ENCODE data around the gene ITGB6. TPM values are rescaled to one million over a fixed set of nuclear protein-coding genes. Genes with fewer than 3 reads are reported as not detected.

The ITGB6 gene
- total and polyA plus RNA-seq, 2 donors (not counting 3 experiments of a cell fraction or from before 2014, with no cell fraction given) = 0.03 TPM; not detected in 1

DNA sequence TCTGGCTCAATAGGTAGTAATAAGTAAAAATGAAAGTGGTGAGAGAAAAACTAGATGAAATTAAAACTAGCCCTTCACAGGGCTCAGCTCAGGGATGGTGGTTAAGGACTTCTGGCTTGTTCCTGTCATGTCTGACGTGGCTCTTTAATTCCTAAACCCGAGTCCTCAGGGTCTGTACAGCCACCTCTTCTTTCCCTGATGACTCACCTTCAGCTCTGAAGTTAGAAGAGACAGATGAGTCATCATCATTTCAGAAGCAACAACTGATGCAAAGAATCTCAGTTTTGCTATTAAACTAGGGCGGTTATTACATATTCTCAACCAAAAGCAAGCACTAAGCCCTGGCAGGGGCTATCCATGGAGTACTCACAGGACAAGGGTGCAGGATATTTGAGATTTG is 24.0 kb upstream of the ITGB6 start:
- DNase-seq (ENCODE audit: low read depth, low spot score) (peak; percentile 87), FAIRE-seq (peak; percentile 90)
- H3K79me2 ChIP-seq (ENCODE audit: control insufficient read depth, insufficient read depth, low read length) = no peaks in the 10 kb centered on the region
- H3K27me3 ChIP-seq (ENCODE audit: control insufficient read depth in 2 of 2, insufficient read depth in 2 of 2, low read length in 2 of 2) = no peaks in the 10 kb centered on the region
- peak overlapping the region; percentile 95 for H3K27ac ChIP-seq (ENCODE audit: insufficient read depth, low read depth, low read length)
- no peaks in the 10 kb centered on the region for H3K9me3 ChIP-seq (replicated peaks; ENCODE audit: control insufficient read depth, insufficient read depth, low read length)
- intact Hi-C loops (cut with micrococcal nuclease) = loop anchor here (1.0 kb wide), 1 partner anchor 14 kb away; no protein-coding TSS in a partner anchor
- no peaks in the 10 kb centered on the region for H3K9me1 ChIP-seq (replicated peaks; ENCODE audit: control insufficient read depth, extremely low read depth, insufficient read depth, low read length)
- no peaks in the 10 kb centered on the region for H4K20me1 ChIP-seq (replicated peaks; ENCODE audit: control insufficient read depth, extremely low read depth, insufficient read depth, low read length)
- H3K4me3 ChIP-seq (replicated peaks in 1 of 3; ENCODE audit: insufficient read depth in 1 of 3, low read depth in 1 of 3, low read length in 3 of 3) = peak overlapping the region in 1 of 3 experiments; percentile 41
- peak overlapping the region; percentile 90 for H3K4me2 ChIP-seq (ENCODE audit: insufficient read depth, low read length)
- BruUV-seq (replicated peaks) = no TSS peak
- peak overlapping the region; percentile 68 for H3K9ac ChIP-seq (replicated peaks; ENCODE audit: extremely low read depth, insufficient read depth, low read length)
- peaks cover 80% of the 10 kb centered on the region for H3K4me1 ChIP-seq (ENCODE audit: control insufficient read depth, extremely low read depth, insufficient read depth, low read length)
- no peak overlapping the region for H2AFZ ChIP-seq (ENCODE audit: low read depth, low read length)
- dilution Hi-C loops (cut with MboI; ENCODE audit: extremely low pct_ligation_motif_present, low sequenced_read_pairs) = no loop called here
- ChIA-PET POLR2A (interaction anchor here (0.7 to 1.6 kb wide), 2 partner anchors 14 to 18 kb away, joined by 3 to 4 read pairs; no protein-coding TSS in a partner anchor), CTCF (interaction anchor here (1.0 to 9.0 kb wide), 4 partner anchors 15 to 68 kb away, joined by 3 to 56 read pairs (median 4); no protein-coding TSS in a partner anchor)
- peak; percentile 17 for TF ChIP-seq GATA2 (IDR thresholded peaks at IDR 0.05; ENCODE audit: insufficient read depth, insufficient read length, low read depth, low read length)
- peak; percentile 100 for TF ChIP-seq JUN (IDR thresholded peaks at IDR 0.05; ENCODE audit: borderline replicate concordance, insufficient read depth, insufficient read length, low read depth)
- no peak for TF ChIP-seq POLR2A (IDR thresholded peaks at IDR 0.05; ENCODE audit: low read depth, low read length)
- TF ChIP-seq, protein P1, sequence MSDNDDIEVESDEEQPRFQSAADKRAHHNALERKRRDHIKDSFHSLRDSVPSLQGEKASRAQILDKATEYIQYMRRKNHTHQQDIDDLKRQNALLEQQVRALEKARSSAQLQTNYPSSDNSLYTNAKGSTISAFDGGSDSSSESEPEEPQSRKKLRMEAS (IDR thresholded peaks at IDR 0.05; ENCODE audit: insufficient read depth, insufficient read length) = no peak
- TF ChIP-seq FOS (IDR thresholded peaks at IDR 0.05; ENCODE audit: borderline replicate concordance, insufficient read depth, low read length) = peak; percentile 100
- peak; percentile 10 for TF ChIP-seq POLR2AphosphoS5 (IDR thresholded peaks at IDR 0.05; ENCODE audit: insufficient read depth, low read depth, low read length)
- H3K36me3 ChIP-seq (ENCODE audit: control insufficient read depth in 2 of 2, extremely low read depth in 1 of 2, insufficient read depth in 2 of 2, low read length in 2 of 2) = no peaks in the 10 kb centered on the region

GRCh38 chr2:160223560-160223959 is 23.5 kb upstream of the ITGB6 start:
- no peak overlapping the region for H3K4me3 ChIP-seq (replicated peaks in 1 of 3; ENCODE audit: insufficient read depth in 1 of 3, low read depth in 1 of 3, low read length in 3 of 3)
- no peaks in the 10 kb centered on the region for H3K79me2 ChIP-seq (ENCODE audit: control insufficient read depth, insufficient read depth, low read length)
- no peaks in the 10 kb centered on the region for H3K27me3 ChIP-seq (ENCODE audit: control insufficient read depth in 2 of 2, insufficient read depth in 2 of 2, low read length in 2 of 2)
- H2AFZ ChIP-seq (ENCODE audit: low read depth, low read length) = no peak overlapping the region
- H3K4me2 ChIP-seq (ENCODE audit: insufficient read depth, low read length) = peak overlapping the region; percentile 90
- POLR2A ChIA-PET = interaction anchor here (0.7 to 1.6 kb wide), 2 partner anchors 14 to 18 kb away, joined by 3 to 4 read pairs; no protein-coding TSS in a partner anchor
- H3K4me1 ChIP-seq (ENCODE audit: control insufficient read depth, extremely low read depth, insufficient read depth, low read length) = peaks cover 75% of the 10 kb centered on the region
- H4K20me1 ChIP-seq (replicated peaks; ENCODE audit: control insufficient read depth, extremely low read depth, insufficient read depth, low read length) = no peaks in the 10 kb centered on the region
- H3K36me3 ChIP-seq (ENCODE audit: control insufficient read depth in 2 of 2, extremely low read depth in 1 of 2, insufficient read depth in 2 of 2, low read length in 2 of 2) = no peaks in the 10 kb centered on the region
- H3K9ac ChIP-seq (replicated peaks; ENCODE audit: extremely low read depth, insufficient read depth, low read length) = peak overlapping the region; percentile 68
- CTCF ChIA-PET = interaction anchor here (1.0 to 9.0 kb wide), 4 partner anchors 14 to 67 kb away, joined by 3 to 56 read pairs (median 4); no protein-coding TSS in a partner anchor
- FAIRE-seq = no peak
- peak overlapping the region; percentile 95 for H3K27ac ChIP-seq (ENCODE audit: insufficient read depth, low read depth, low read length)
- TF ChIP-seq POLR2A (IDR thresholded peaks at IDR 0.05; ENCODE audit: low read depth, low read length) (no peak), JUN (IDR thresholded peaks at IDR 0.05; ENCODE audit: borderline replicate concordance, insufficient read depth, insufficient read length, low read depth) (no peak), GATA2 (IDR thresholded peaks at IDR 0.05; ENCODE audit: insufficient read depth, insufficient read length, low read depth, low read length) (no peak), FOS (IDR thresholded peaks at IDR 0.05; ENCODE audit: borderline replicate concordance, insufficient read depth, low read length) (no peak)
- TF ChIP-seq, protein P2, sequence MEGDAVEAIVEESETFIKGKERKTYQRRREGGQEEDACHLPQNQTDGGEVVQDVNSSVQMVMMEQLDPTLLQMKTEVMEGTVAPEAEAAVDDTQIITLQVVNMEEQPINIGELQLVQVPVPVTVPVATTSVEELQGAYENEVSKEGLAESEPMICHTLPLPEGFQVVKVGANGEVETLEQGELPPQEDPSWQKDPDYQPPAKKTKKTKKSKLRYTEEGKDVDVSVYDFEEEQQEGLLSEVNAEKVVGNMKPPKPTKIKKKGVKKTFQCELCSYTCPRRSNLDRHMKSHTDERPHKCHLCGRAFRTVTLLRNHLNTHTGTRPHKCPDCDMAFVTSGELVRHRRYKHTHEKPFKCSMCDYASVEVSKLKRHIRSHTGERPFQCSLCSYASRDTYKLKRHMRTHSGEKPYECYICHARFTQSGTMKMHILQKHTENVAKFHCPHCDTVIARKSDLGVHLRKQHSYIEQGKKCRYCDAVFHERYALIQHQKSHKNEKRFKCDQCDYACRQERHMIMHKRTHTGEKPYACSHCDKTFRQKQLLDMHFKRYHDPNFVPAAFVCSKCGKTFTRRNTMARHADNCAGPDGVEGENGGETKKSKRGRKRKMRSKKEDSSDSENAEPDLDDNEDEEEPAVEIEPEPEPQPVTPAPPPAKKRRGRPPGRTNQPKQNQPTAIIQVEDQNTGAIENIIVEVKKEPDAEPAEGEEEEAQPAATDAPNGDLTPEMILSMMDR (IDR thresholded peaks at IDR 0.05; ENCODE audit: extremely low read depth in 1 of 2, insufficient read depth in 1 of 2, low read depth in 1 of 2, low read length in 2 of 2) = no peak
- TF ChIP-seq, protein P1 (IDR thresholded peaks at IDR 0.05; ENCODE audit: insufficient read depth, insufficient read length) = no peak
- no peaks in the 10 kb centered on the region for H3K9me1 ChIP-seq (replicated peaks; ENCODE audit: control insufficient read depth, extremely low read depth, insufficient read depth, low read length)
- no peaks in the 10 kb centered on the region for H3K9me3 ChIP-seq (replicated peaks; ENCODE audit: control insufficient read depth, insufficient read depth, low read length)
- TSS peak; percentile 4 for BruUV-seq (replicated peaks)
- intact Hi-C loops (cut with micrococcal nuclease) = no loop called here
- dilution Hi-C loops (cut with MboI; ENCODE audit: extremely low pct_ligation_motif_present, low sequenced_read_pairs) = no loop called here
- DNase-seq (ENCODE audit: low read depth, low spot score) = no peak
